NT2/D1 (cell line): ENCODE results near the gene ARHGEF19.

Source experiments
- YY1 ChIP-seq: IDR thresholded peaks from 2 replicates; pipeline ENCODE4 v1.6.1; 2011; ENCODE audit not compliant: insufficient read length, insufficient read depth
- ZNF274 ChIP-seq: IDR thresholded peaks from 2 replicates; pipeline ENCODE4 v1.6.1; 2011; ENCODE audit warnings: mild to moderate bottlenecking, low read depth, low read length

DNA sequence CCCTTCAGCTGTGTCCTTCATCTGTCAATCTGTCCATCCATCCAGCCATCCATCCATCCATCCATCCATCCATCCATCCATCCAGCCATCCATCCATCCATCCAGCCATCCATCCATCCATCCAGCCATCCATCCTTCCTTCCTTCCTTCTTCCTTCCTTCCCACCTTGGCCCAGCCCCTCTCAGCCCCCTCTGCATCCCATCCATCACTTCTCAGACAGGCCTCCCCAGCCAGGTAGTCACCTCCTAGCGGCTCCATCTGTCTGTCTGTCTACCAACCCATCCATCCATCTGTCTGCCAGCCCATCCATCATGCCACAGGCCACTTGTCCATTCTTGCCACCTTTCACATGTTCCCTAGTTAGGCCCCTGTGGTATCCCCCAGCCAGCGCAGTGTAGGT is 46.3 kb downstream of the ARHGEF19 start:
- TF ChIP-seq YY1, result no peak
- no peak for TF ChIP-seq ZNF274
